ENCODE results near the gene BRF1. TPM values are rescaled to one million over a fixed set of nuclear protein-coding genes. Genes with fewer than 3 reads are reported as not detected.
"Not testable (repeated sequence)": the region's sequence is repeated elsewhere in the genome, so short reads cannot be mapped to it uniquely, and the experiment has no call there.

The BRF1 gene
- total RNA-seq, 2 experiments from 2014 or later, result 49.5 to 50.4 TPM

DNA sequence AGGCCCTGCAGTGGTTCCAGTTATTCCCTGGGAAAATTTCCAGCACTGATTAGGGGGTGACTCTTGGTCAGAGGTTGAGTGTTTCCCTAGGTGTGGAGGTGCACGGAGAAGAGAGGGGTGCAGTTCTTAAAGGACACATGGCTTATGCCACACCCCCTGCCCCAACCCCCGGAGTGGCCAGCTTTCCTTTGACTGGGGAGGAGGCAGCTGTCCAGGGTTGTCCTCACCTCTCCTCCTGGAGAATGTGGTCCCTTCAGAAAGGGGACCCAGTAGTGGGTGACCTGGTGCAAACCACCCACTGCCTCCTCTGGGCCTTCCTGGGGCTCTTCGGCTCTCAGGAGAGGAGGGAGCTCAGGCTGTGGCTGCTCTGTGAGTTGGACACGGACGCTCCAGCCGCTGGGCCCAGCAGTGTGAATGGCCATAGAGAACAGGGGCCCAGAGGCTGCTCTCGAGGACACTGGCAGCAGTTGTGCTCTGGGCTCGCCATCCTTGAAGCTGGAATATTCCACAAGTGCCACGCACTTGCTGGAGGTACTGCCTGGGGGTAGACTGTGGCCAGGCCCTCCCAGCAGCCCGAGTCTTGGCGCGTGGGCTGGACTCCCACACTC, 27.4 kb upstream of the BRF1 start:
- H3K9me3 Mint-ChIP-seq, result no peaks in the 10 kb centered on the region
- POLR2A ChIA-PET, result interaction anchor here (1.1 kb wide), 1 partner anchor 27 kb away, joined by 3 read pairs; no protein-coding TSS in a partner anchor
- ATAC-seq (ENCODE audit: low read depth), result no peak
- H3K4me1 Mint-ChIP-seq, result peaks cover 19% of the 10 kb centered on the region
- DNase-seq, result no peak
- no peaks in the 10 kb centered on the region for H3K27me3 Mint-ChIP-seq
- H3K27ac Mint-ChIP-seq, result no peak overlapping the region
- no peak overlapping the region for H3K4me3 Mint-ChIP-seq
- H3K36me3 Mint-ChIP-seq, result no peaks in the 10 kb centered on the region

DNA sequence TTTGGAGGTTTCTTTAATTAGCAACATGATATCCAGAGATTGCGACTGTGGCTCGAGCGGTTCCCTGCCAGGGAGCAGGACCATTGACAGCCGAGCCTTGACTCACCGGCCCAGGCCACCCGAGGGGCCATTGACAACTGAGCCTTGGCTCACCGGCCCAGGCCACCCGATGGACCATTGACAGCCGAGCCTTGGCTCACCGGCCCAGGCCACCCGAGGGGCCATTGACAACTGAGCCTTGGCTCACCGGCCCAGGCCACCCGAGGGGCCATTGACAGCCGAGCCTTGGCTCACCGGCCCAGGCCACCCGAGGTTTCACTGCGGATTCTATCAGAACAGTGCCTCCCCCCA, 26.9 kb upstream of the BRF1 start:
- DNase-seq; H3K9me3 Mint-ChIP-seq; H3K27ac Mint-ChIP-seq; H3K36me3 Mint-ChIP-seq; H3K4me3 Mint-ChIP-seq; ATAC-seq (ENCODE audit: low read depth); H3K27me3 Mint-ChIP-seq; POLR2A ChIA-PET: not testable (repeated sequence)
- H3K4me1 Mint-ChIP-seq, result peaks cover 17% of the 10 kb centered on the region

DNA sequence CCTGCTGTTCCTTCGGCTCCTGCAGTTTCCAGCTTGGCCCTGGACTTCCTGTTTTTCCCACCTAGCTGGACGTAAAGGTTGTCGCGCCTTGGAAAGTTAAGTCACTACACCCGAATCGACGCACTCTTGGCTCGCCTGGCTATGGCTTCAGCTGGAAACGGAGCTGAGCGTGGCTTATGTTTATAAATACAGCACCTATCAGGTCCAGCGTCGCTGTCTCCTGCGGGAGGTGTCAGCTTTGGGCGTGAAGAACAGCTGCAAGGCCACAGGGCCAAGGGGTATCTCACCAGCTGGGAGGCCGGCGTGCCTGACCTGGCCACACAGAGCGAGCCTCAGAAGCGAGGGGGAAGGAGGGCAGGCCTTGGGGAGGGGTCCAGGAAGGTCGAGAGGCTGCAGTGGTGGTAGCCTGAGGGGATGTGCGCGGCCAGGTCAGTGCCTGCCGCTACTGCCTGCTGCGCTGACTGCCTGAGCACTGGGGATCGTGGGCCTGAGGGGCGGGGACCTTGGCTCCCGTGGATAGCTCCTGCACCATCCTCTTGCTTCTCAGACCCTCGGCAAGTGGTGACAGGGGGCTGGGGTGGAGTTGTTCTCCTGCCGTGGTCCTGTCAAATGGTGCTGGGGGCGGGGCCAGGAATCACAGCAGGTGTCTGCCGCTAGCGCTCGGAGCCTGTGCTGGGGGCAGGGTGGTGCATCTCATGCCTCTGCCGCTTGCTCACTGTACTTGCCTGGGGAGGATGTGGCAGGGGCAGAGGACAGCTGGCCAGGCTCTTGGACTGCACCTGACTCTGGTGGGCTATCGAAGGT, 26.3 kb upstream of the BRF1 start:
- peaks cover 18% of the 10 kb centered on the region for H3K4me1 Mint-ChIP-seq
- POLR2A ChIA-PET, result no interaction called here

DNA sequence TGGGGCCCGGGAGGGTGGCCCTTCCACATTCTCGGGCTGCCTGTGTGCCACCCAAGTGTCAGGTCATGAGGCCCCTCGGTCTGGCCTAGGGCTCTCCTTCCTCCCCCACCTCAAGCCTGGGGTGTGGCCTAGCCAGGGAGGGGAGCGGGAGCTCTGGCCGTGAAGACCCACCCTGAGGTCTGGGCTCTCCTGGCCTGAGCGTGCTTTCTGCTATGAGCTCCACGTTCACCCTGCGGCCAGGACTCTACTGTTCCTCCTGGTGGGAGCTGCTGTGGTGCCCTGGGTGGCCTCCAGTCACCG, 25.7 kb upstream of the BRF1 start:
- ATAC-seq (ENCODE audit: low read depth) (no peak), DNase-seq (no peak)
- no peaks in the 10 kb centered on the region for H3K9me3 Mint-ChIP-seq
- POLR2A ChIA-PET, result interaction anchor here (0.5 kb wide), 1 partner anchor 118 kb away, joined by 3 read pairs; no protein-coding TSS in a partner anchor
- peaks cover 13% of the 10 kb centered on the region for H3K4me1 Mint-ChIP-seq
- peaks cover 2% of the 10 kb centered on the region for H3K36me3 Mint-ChIP-seq
- no peak overlapping the region for H3K4me3 Mint-ChIP-seq
- no peak overlapping the region for H3K27ac Mint-ChIP-seq
- H3K27me3 Mint-ChIP-seq, result no peaks in the 10 kb centered on the region

More for the DNA sequence above, 26.3 kb upstream of the BRF1 start:
- Mint-ChIP-seq H3K27ac (no peak overlapping the region), H3K9me3 (no peaks in the 10 kb centered on the region), H3K27me3 (no peaks in the 10 kb centered on the region), H3K36me3 (peaks cover 2% of the 10 kb centered on the region), H3K4me3 (no peak overlapping the region)
- no peak for DNase-seq
- no peak for ATAC-seq (ENCODE audit: low read depth)

DNA sequence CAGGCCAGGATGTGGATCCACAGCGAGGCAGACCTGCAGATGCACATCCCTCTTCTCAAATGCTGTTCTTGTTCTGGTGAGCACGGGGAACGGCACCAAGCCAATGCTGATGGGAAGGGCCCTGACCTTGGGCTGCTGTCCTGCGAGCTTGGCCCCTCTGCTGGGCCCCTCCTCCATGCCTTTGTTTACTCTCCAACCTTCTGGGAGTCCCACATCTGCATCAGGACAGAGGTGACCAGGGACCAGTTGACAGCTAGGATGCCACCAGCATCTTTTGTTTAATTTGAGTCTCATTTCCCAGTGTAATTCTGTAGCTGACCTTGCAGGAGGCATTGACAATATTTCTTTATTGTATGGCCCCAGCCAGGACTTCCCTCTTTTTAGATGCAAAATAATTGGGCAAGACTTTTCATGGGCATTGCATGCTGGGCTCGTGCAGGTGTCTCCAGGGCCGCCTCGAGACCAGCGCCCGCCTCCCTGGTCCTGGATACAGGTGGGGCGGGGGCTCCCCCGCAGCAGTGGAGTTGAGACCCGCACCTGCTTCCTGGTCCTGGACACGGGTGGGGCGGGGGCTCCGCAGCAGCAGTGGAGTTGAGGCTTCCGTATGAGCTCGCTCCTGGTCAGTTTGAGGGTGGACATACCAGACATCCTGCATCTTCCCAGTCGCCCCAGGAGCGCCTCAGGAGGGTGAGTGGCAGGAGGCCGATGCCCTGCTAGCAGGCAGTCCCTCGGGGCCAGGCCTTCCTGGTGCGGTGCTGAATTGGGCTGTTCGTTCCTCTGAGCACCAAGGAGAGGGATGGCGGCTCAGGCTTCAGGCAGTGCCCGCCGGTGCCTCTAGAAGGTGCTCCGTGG, 25.1 kb upstream of the BRF1 start:
- peaks cover 2% of the 10 kb centered on the region for H3K36me3 Mint-ChIP-seq
- no peak for DNase-seq
- H3K4me1 Mint-ChIP-seq, result peaks cover 13% of the 10 kb centered on the region
- POLR2A ChIA-PET, result interaction anchor here (0.5 kb wide), 1 partner anchor 118 kb away, joined by 3 read pairs; no protein-coding TSS in a partner anchor
- no peaks in the 10 kb centered on the region for H3K27me3 Mint-ChIP-seq
- ATAC-seq (ENCODE audit: low read depth), result no peak
- H3K27ac Mint-ChIP-seq, result no peak overlapping the region
- H3K4me3 Mint-ChIP-seq, result no peak overlapping the region
- H3K9me3 Mint-ChIP-seq, result no peaks in the 10 kb centered on the region

DNA sequence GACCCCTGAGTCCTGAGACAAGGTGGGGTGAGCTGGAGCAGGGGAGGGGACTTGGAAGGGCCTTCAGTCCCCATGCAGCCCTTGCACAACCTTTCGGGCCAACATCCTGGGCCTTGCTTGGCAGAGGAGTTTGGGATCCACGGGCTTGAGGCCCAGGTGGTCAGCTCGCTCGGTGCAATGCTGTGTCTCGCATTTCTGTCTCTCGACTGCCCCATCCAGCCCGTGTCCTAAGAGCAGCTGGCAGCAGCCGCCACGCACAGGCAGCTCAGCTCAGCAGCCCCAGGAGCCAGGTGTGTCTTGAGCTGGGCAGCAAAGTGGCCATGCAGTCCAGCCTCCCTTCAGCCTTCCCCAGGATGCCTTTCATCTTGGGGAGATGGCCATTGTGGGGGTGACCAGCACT, 24.5 kb upstream of the BRF1 start:
- Mint-ChIP-seq H3K36me3 (peaks cover 2% of the 10 kb centered on the region), H3K27ac (no peak overlapping the region), H3K27me3 (no peaks in the 10 kb centered on the region), H3K4me1 (peaks cover 9% of the 10 kb centered on the region), H3K9me3 (no peaks in the 10 kb centered on the region), H3K4me3 (no peak overlapping the region)
- no peak for ATAC-seq (ENCODE audit: low read depth)
- POLR2A ChIA-PET, result no interaction called here
- no peak for DNase-seq

DNA sequence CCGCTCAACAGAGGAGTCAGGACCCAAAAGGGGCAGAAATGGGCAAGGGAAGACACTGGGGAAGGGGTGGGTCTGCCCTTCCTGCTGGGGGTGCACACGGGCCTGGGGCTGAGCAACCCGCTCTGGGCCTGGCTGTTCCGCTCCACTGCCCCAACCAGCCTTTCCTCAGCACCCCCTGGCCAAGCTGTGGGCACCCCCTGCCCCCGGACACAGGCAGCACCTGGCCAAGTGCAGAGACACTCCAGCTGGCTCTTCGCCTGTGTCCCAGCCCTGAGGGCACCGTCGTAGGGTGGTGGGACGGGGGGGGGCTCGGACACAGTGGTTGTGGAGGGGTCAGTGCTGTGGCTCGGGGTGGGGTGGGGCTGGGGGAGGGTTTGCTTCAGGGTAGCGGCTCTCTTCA, 24.1 kb upstream of the BRF1 start:
- Mint-ChIP-seq H3K9me3 (no peaks in the 10 kb centered on the region), H3K4me3 (no peak overlapping the region), H3K4me1 (peaks cover 9% of the 10 kb centered on the region), H3K27me3 (no peaks in the 10 kb centered on the region), H3K27ac (no peak overlapping the region), H3K36me3 (peaks cover 2% of the 10 kb centered on the region)
- POLR2A ChIA-PET, result no interaction called here
- ATAC-seq (ENCODE audit: low read depth) (no peak), DNase-seq (no peak)

DNA sequence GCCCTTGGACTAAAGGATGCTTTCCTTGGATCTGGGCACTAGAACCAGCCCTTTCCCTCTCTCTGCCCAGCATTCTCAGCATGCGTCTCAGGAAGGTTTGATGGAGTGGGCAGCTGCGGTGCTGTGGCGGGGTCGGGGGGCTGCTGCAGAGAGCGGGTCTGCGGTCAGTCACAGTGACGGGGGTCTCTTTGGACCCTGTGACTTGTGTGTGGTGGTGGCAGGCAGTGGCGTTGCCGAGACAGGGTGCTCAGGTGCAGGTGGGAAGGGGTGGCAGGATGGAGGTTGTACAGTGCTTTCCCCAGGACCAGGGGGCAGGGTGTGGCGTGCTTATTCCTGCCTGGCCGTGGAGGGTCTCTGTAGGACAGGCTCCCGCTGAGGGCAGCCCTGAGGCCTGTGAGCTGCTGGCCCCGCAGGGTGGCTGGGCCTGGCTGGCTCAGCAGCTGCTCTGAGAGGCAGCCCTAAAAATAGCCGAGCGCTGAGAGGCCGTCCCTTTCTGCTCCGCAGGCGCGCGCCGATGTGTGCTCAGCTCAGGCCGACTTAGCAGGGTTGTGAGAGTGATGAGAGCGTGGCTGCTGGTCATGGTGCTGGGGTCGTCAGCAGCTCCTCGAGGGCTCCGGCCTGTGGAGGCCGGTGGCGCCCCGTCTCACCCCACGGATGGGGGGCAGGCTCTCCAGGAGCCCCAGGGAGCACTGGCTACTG, 23.4 kb upstream of the BRF1 start:
- Mint-ChIP-seq H3K27ac (no peak overlapping the region), H3K4me1 (peaks cover 9% of the 10 kb centered on the region), H3K9me3 (no peaks in the 10 kb centered on the region), H3K36me3 (peaks cover 2% of the 10 kb centered on the region), H3K4me3 (no peak overlapping the region), H3K27me3 (no peaks in the 10 kb centered on the region)
- DNase-seq (no peak), ATAC-seq (ENCODE audit: low read depth) (no peak)
- POLR2A ChIA-PET, result interaction anchor here (0.6 kb wide), 1 partner anchor 223 kb away, joined by 4 read pairs; no protein-coding TSS in a partner anchor

DNA sequence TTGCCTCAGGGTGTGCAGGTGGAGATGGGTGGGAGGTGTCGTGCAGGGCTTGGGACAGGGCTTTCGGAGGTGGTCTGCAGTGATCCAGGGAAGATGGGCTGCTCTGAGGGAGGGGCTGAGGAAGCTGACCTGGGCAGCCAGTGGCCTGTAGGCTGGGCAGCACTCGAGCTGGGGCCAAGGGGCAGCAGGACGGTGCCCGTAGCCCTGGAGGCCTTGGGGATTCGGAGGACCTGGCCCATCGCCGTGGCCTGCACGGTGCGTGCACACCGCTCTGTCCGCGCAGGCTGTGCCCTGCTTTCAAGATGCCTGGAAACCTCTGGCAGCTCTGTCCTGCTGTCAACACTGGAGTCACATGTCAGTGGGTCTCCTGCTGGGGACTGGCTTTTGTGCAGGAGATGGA, 22.9 kb upstream of the BRF1 start:
- Mint-ChIP-seq H3K4me3 (no peak overlapping the region), H3K36me3 (peaks cover 2% of the 10 kb centered on the region), H3K27ac (no peak overlapping the region), H3K27me3 (no peaks in the 10 kb centered on the region), H3K4me1 (peaks cover 11% of the 10 kb centered on the region), H3K9me3 (no peaks in the 10 kb centered on the region)
- POLR2A ChIA-PET, result interaction anchor here (0.6 kb wide), 1 partner anchor 222 kb away, joined by 4 read pairs; no protein-coding TSS in a partner anchor
- DNase-seq, result no peak
- no peak for ATAC-seq (ENCODE audit: low read depth)

DNA sequence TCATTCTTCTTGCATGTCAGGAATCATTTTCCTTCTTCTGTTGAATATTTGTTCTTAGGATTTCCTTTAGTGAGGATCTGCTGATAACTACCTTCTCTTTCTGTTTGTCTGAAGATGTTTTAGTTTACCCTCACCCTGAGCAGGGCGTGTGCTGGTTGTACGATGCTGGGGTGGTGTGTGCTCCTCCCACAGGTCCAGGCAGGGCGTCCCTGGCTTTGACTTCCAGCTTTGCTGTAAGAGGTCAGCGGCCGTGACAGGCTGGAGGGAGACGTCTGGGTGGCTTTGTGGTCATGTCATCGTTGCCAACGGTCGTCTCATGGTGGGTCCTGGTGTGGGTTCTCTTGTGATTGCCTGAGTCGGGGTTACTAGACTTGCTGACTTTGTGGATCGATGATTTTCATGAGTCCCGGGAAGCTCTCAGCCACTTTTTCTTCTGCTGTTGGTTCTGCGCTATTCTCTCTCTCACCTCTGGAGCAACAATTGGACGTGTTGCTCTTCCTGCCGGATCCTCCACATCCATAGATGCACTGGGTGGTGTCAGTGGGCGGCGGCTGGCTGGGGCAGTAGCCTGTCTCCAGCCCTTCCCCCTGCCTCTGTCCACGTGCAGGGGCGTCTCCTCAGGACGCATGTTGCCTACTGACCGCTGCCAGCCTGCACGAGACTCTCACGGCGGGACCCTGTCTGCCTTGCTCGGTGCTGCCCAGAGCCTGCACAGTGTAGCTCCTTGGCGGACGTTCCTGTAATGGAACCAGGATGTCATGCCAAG, 22.2 kb upstream of the BRF1 start:
- Mint-ChIP-seq H3K4me1 (peaks cover 11% of the 10 kb centered on the region), H3K36me3 (peaks cover 2% of the 10 kb centered on the region), H3K27me3 (no peaks in the 10 kb centered on the region), H3K4me3 (no peak overlapping the region), H3K9me3 (no peaks in the 10 kb centered on the region), H3K27ac (no peak overlapping the region)
- POLR2A ChIA-PET, result no interaction called here
- DNase-seq (no peak), ATAC-seq (ENCODE audit: low read depth) (no peak)

DNA sequence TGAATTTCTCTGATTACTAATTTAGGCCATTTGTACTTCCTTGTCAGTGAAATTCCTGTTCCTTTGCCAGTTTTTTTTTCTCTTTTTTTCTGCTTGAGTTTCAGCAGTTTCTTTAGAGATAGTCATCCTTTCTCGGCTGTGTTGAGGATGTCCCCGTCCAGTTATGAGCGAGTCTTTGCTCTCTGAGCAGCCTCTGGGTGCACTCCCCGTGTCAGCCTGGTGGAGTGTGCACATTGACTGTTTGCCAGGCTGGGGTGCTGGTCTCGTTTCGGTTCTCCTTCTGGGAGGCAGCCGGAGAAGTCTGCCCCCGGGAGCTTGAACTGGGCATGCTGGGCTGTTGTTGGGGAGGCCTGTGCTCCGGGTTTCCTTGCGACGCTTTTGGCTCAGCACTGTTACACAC, 16.7 kb upstream of the BRF1 start:
- Mint-ChIP-seq H3K36me3 (peaks cover 2% of the 10 kb centered on the region), H3K9me3 (no peaks in the 10 kb centered on the region), H3K4me3 (no peak overlapping the region), H3K4me1 (peaks cover 24% of the 10 kb centered on the region), H3K27ac (no peak overlapping the region), H3K27me3 (peaks cover 3% of the 10 kb centered on the region)
- no peak for ATAC-seq (ENCODE audit: low read depth)
- DNase-seq, result no peak
- POLR2A ChIA-PET, result no interaction called here

DNA sequence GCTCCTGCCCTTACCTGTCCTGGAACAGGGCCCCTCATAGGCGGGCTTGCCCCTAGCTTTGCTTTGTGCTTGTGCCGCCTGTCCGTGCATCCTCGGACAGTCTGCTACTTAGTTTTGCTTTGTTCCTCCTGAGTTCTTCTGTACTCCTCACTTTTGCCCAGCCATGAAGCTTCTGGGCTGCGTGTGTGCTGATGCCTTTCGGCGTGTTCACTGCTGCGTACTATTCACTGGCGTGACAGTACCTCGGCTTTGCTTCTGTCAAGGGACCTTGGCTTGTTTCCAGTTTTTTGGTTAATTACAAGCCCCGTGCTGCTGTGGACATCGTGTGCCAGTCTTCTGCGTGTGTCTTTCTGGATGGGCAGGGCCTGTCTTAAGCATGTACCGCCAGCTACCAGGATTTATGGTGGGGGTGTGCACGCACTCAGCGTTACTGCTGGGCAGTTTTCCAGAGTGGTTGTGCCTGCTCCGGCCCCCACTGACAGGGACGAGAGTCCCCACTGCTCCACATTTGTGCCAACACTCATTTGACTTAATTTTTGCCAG, 16.2 kb upstream of the BRF1 start:
- no peak for ATAC-seq (ENCODE audit: low read depth)
- no peak overlapping the region for H3K27ac Mint-ChIP-seq

More for the DNA sequence above, 16.2 kb upstream of the BRF1 start:
- POLR2A ChIA-PET, result no interaction called here
- H3K36me3 Mint-ChIP-seq, result no peaks in the 10 kb centered on the region
- DNase-seq, result no peak
- H3K4me3 Mint-ChIP-seq, result no peak overlapping the region
- peaks cover 22% of the 10 kb centered on the region for H3K4me1 Mint-ChIP-seq
- peaks cover 3% of the 10 kb centered on the region for H3K27me3 Mint-ChIP-seq
- H3K9me3 Mint-ChIP-seq, result no peaks in the 10 kb centered on the region
